Tibial nerve (tissue), 3 donors: ENCODE results near the gene CRACR2A.

Experiments
- POLR2A ChIP-seq, 2 donors: fragments of 450-650 bp; IDR thresholded peaks; one replicate each; pipeline ENCODE4 v1.6.1; 2017; ENCODE audit warnings: antibody characterized with exemption in 2 of 2, mild to moderate bottlenecking in 2 of 2, moderate library complexity in 2 of 2
- TF ChIP-seq, protein P1 (sequence below), 5 experiments: fragments of 200-600 bp in 3 of 5; fragments of 450-650 bp in 2 of 5; sonication (generic) in 3 of 5; IDR thresholded peaks; one replicate each; pipeline ENCODE4 v1.5.1; 2016 to 2019; ENCODE audit warnings: antibody characterized with exemption in 5 of 5, mild to moderate bottlenecking in 3 of 5, moderate library complexity in 2 of 5

GRCh38 chr12:3627336-3627735 is 125.6 kb downstream of the CRACR2A start:
- TF ChIP-seq, protein P1, sequence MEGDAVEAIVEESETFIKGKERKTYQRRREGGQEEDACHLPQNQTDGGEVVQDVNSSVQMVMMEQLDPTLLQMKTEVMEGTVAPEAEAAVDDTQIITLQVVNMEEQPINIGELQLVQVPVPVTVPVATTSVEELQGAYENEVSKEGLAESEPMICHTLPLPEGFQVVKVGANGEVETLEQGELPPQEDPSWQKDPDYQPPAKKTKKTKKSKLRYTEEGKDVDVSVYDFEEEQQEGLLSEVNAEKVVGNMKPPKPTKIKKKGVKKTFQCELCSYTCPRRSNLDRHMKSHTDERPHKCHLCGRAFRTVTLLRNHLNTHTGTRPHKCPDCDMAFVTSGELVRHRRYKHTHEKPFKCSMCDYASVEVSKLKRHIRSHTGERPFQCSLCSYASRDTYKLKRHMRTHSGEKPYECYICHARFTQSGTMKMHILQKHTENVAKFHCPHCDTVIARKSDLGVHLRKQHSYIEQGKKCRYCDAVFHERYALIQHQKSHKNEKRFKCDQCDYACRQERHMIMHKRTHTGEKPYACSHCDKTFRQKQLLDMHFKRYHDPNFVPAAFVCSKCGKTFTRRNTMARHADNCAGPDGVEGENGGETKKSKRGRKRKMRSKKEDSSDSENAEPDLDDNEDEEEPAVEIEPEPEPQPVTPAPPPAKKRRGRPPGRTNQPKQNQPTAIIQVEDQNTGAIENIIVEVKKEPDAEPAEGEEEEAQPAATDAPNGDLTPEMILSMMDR (IDR thresholded peaks at IDR 0.05) = no peak
- TF ChIP-seq POLR2A (IDR thresholded peaks at IDR 0.05) = no peak
